ENCODE measurements around the gene DNAJC15.

- no peak for TF ChIP-seq EP300 (IDR thresholded peaks at IDR 0.05)
- no peak for TF ChIP-seq CTCF (IDR thresholded peaks at IDR 0.05)
Observed at GRCh38 chr13:43159026-43159461, 135.7 kb downstream of the DNAJC15 start.
